Kidney epithelial cell (primary cell): Measurements from ENCODE around the gene FBLN2. TPM values are rescaled to one million over a fixed set of nuclear protein-coding genes. Genes with fewer than 3 reads are reported as not detected.

Experiments used
- DNase-seq: peaks from one replicate; pipeline ENCODE4 v3.0.0-alpha.2; 2010; ENCODE audit warnings: low read depth
- H3K27me3 ChIP-seq: 2 replicates; pipeline ENCODE4 v1.6.0; 2011; ENCODE audit warnings: low read length; ENCODE audit not compliant: control insufficient read depth, insufficient read depth
- H3K36me3 ChIP-seq: 2 replicates; pipeline ENCODE4 v1.5.1; 2011; ENCODE audit warnings: low read length; ENCODE audit not compliant: control insufficient read depth, insufficient read depth
- H3K4me3 ChIP-seq: 2 replicates; pipeline ENCODE4 v1.5.1; 2011; ENCODE audit warnings: low read depth, mild to moderate bottlenecking, control low read depth, low read length
- total RNA-seq: library from RNA; depleted of rRNA; stranded (reverse); fragments of >200 nt; gene quantifications from 2 replicates; pipeline ENCODE4 v1.2.3, GENCODE V29; 2015
- TF ChIP-seq, protein P1 (sequence below): IDR thresholded peaks from 2 replicates; pipeline ENCODE4 v1.5.1; 2011; ENCODE audit warnings: mild to moderate bottlenecking, moderate library complexity, low read length, control low read depth, inconsistent platforms; ENCODE audit not compliant: insufficient read depth, poor library complexity, severe bottlenecking

The FBLN2 gene
- total RNA-seq, 1 donor from 2014 or later: 6.7 TPM

- Histone ChIP-seq H3K4me3 (no peak overlapping the region), H3K27me3 (no peaks in the 10 kb centered on the region), H3K36me3 (no peaks in the 10 kb centered on the region)
- TF ChIP-seq, protein P1, sequence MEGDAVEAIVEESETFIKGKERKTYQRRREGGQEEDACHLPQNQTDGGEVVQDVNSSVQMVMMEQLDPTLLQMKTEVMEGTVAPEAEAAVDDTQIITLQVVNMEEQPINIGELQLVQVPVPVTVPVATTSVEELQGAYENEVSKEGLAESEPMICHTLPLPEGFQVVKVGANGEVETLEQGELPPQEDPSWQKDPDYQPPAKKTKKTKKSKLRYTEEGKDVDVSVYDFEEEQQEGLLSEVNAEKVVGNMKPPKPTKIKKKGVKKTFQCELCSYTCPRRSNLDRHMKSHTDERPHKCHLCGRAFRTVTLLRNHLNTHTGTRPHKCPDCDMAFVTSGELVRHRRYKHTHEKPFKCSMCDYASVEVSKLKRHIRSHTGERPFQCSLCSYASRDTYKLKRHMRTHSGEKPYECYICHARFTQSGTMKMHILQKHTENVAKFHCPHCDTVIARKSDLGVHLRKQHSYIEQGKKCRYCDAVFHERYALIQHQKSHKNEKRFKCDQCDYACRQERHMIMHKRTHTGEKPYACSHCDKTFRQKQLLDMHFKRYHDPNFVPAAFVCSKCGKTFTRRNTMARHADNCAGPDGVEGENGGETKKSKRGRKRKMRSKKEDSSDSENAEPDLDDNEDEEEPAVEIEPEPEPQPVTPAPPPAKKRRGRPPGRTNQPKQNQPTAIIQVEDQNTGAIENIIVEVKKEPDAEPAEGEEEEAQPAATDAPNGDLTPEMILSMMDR: no peak
- DNase-seq: no peak
These were observed 133.0 kb downstream of the FBLN2 start for GRCh38 chr3:13681931-13682330.

DNA sequence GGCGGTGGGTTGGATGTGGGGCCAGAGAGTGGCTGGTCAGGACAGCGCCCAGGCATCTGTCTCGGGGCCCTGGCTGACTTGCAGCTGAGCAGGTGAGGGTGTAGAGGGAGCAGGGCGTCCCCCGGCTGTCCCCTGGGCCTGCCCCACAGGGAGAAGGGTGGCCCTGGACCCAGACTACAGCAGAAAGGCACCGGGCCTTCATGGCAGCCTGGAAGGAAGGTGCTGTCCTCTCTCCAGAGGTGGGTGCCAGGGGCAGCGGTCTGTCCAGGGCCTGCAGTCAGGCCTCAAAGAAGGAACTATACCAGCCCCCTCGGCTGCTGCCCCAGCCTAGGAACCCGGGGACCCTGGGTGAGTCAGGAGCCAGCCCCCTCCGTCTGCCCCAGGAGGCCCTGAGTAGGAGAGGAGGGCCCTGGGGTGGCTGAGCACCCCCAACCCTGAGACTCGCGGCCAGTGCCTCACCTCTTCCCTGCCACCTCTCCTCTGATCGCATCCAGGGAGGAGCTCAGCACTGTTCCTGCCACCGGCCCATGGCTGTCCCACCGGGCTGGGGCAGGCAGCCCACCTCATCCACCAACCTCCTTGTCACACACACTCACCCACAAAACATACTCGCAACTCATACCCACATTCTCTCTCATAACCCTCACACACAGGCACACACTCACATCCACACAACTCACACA, 133.5 kb downstream of the FBLN2 start:
- H3K36me3 ChIP-seq: no peaks in the 10 kb centered on the region
- no peak for DNase-seq
- TF ChIP-seq, protein P1: no peak
- H3K4me3 ChIP-seq: no peak overlapping the region
- no peaks in the 10 kb centered on the region for H3K27me3 ChIP-seq

GRCh38 chr3:13683288-13683687, 134.4 kb downstream of the FBLN2 start:
- TF ChIP-seq, protein P1: no peak
- peaks cover 4% of the 10 kb centered on the region for H3K27me3 ChIP-seq
- no peak overlapping the region for H3K4me3 ChIP-seq
- H3K36me3 ChIP-seq: no peaks in the 10 kb centered on the region
- no peak for DNase-seq

GRCh38 chr3:13683772-13684171, 134.8 kb downstream of the FBLN2 start:
- TF ChIP-seq, protein P1: no peak
- no peak for DNase-seq
- H3K36me3 ChIP-seq: no peaks in the 10 kb centered on the region
- peaks cover 4% of the 10 kb centered on the region for H3K27me3 ChIP-seq
- no peak overlapping the region for H3K4me3 ChIP-seq

- no peaks in the 10 kb centered on the region for H3K36me3 ChIP-seq
- H3K27me3 ChIP-seq: peaks cover 4% of the 10 kb centered on the region
These were observed 135.4 kb downstream of the FBLN2 start for GRCh38 chr3:13684350-13684749.

More at GRCh38 chr3:13684350-13684749, 135.4 kb downstream of the FBLN2 start:
- H3K4me3 ChIP-seq: no peak overlapping the region
- TF ChIP-seq, protein P1: no peak
- DNase-seq: no peak
